Esophagus muscularis mucosa (tissue), 4 donors: ENCODE data around the gene CARNS1.

Experiments
- CTCF ChIP-seq, 3 experiments: fragments of 200-600 bp in 2 of 3; fragments of 450-650 bp in 1 of 3; sonication (generic) in 2 of 3; IDR thresholded peaks; one replicate each; pipeline ENCODE4 v1.5.1; 2017 to 2019; ENCODE audit warnings: antibody characterized with exemption in 3 of 3, mild to moderate bottlenecking in 2 of 3, moderate library complexity in 1 of 3
- EP300 ChIP-seq: sonication (generic); formaldehyde crosslinking; IDR thresholded peaks from one replicate; pipeline ENCODE4 v1.6.1; 2017; ENCODE audit warnings: antibody characterized with exemption
- POLR2A ChIP-seq: fragments of 450-650 bp; IDR thresholded peaks from one replicate; pipeline ENCODE4 v1.6.1; 2017; ENCODE audit warnings: antibody characterized with exemption, moderate library complexity, mild to moderate bottlenecking, low read depth
- POLR2AphosphoS5 ChIP-seq, 2 donors: sonication (generic); formaldehyde crosslinking; IDR thresholded peaks; one replicate each; pipeline ENCODE4 v1.6.1; 2017; ENCODE audit warnings: antibody characterized with exemption in 2 of 2

- TF ChIP-seq CTCF (IDR thresholded peaks at IDR 0.05): no peak
- TF ChIP-seq POLR2AphosphoS5 (IDR thresholded peaks at IDR 0.05): no peak
- TF ChIP-seq POLR2A: no peak
- no peak for TF ChIP-seq EP300
Measured at GRCh38 chr11:67437082-67437808, 21.8 kb downstream of the CARNS1 start, which contains the start of gene PTPRCAP.
